CD4-positive, alpha-beta T cell treated with Interleukin-15 for 4 hours (primary cell): ENCODE results near the gene HAUS3.

ENCODE experiments used
- DNase-seq: peaks from one replicate; pipeline ENCODE4 v3.0.0-alpha.2; 2020; ENCODE audit warnings: low spot score

HAUS3 gene

GRCh38 chr4:2263926-2264321 is 22.0 kb upstream of the HAUS3 start:
- DNase-seq: no peak

- no peak for DNase-seq
Observed at GRCh38 chr4:2262944-2263250, 21.0 kb upstream of the HAUS3 start.

- peak; percentile 99 for DNase-seq
Observed at GRCh38 chr4:2262145-2262943, 20.4 kb upstream of the HAUS3 start.

GRCh38 chr4:2261853-2262144 is 19.9 kb upstream of the HAUS3 start, which contains the start of gene MXD4:
MXD4 (minus strand) TSS chr4:2262109; CDS start chr4:2261980, 129 bp downstream.
- no peak for DNase-seq

- peak; percentile 49 for DNase-seq
Observed at GRCh38 chr4:2261110-2261852, 19.4 kb upstream of the HAUS3 start.

- DNase-seq: no peak
Observed at GRCh38 chr4:2260344-2261109, 18.6 kb upstream of the HAUS3 start.

- DNase-seq: no peak
Observed at GRCh38 chr4:2259541-2260343, 17.8 kb upstream of the HAUS3 start.

GRCh38 chr4:2259036-2259540 is 17.2 kb upstream of the HAUS3 start:
- DNase-seq: no peak

GRCh38 chr4:2258091-2259035 is 16.4 kb upstream of the HAUS3 start:
- no peak for DNase-seq

- DNase-seq: no peak
Observed at GRCh38 chr4:2257361-2258081, 15.6 kb upstream of the HAUS3 start.

- no peak for DNase-seq
Observed at GRCh38 chr4:2256781-2257191, 14.9 kb upstream of the HAUS3 start.

- no peak for DNase-seq
Observed at GRCh38 chr4:2256156-2256731, 14.3 kb upstream of the HAUS3 start.

- DNase-seq: no peak
Observed at GRCh38 chr4:2255501-2256155, 13.7 kb upstream of the HAUS3 start.

- no peak for DNase-seq
Observed at GRCh38 chr4:2254665-2255500, 13.0 kb upstream of the HAUS3 start.

- DNase-seq: no peak
Observed at GRCh38 chr4:2253160-2254084, 11.5 kb upstream of the HAUS3 start.

GRCh38 chr4:2252530-2253091 is 10.7 kb upstream of the HAUS3 start:
- DNase-seq: no peak
